Mesothelial cell of epicardium (in vitro differentiated cells): ENCODE data around the gene ETS1. TPM values are rescaled to one million over a fixed set of nuclear protein-coding genes. Genes with fewer than 3 reads are reported as not detected.

Experiments used
- DNase-seq, 2 experiments: peaks; one replicate each; pipeline ENCODE4 v3.0.0; 2021; ENCODE audit warnings: low spot score in 2 of 2; ENCODE audit not compliant: unreplicated experiment in 2 of 2
- H3K27ac Mint-ChIP-seq: 2 replicates; pipeline ENCODE4 v1.8.0; 2021; ENCODE audit warnings: mixed read lengths
- H3K27me3 Mint-ChIP-seq: 2 replicates; pipeline ENCODE4 v1.8.0; 2021; ENCODE audit warnings: low read depth, mixed read lengths
- H3K36me3 Mint-ChIP-seq: 2 replicates; pipeline ENCODE4 v1.8.0; 2021; ENCODE audit warnings: mixed read lengths
- H3K4me1 Mint-ChIP-seq: 2 replicates; pipeline ENCODE4 v1.8.0; 2021; ENCODE audit warnings: mixed read lengths
- H3K4me3 Mint-ChIP-seq: 2 replicates; pipeline ENCODE4 v1.8.0; 2021; ENCODE audit warnings: mild to moderate bottlenecking, moderate library complexity, mixed read lengths
- H3K9me3 Mint-ChIP-seq: 2 replicates; pipeline ENCODE4 v1.8.0; 2021; ENCODE audit warnings: mixed read lengths
- CTCF ChIP-seq: fragments of 200-600 bp; sonication (generic); IDR thresholded peaks from one replicate; pipeline ENCODE4 v1.5.0; 2021; ENCODE audit warnings: antibody characterized with exemption; ENCODE audit not compliant: unreplicated experiment
- total RNA-seq: library from RNA; stranded (reverse); gene quantifications from 3 replicates; pipeline ENCODE4 v1.2.1, GENCODE V29; 2021

Gene ETS1
- total RNA-seq, 1 donor from 2014 or later: 29.7 TPM

- Mint-ChIP-seq H3K27ac (no peak overlapping the region), H3K9me3 (peaks cover 13% of the 10 kb centered on the region)
- DNase-seq: no peak
Measured at GRCh38 chr11:128603003-128603696, 15.8 kb upstream of the ETS1 start.

GRCh38 chr11:128599729-128600128, 12.4 kb upstream of the ETS1 start:
- no peak overlapping the region for H3K27ac Mint-ChIP-seq
- TF ChIP-seq CTCF: no peak
- H3K4me1 Mint-ChIP-seq: no peaks in the 10 kb centered on the region
- DNase-seq: no peak
- no peak overlapping the region for H3K4me3 Mint-ChIP-seq
- H3K36me3 Mint-ChIP-seq: no peaks in the 10 kb centered on the region
- no peaks in the 10 kb centered on the region for H3K27me3 Mint-ChIP-seq
- H3K9me3 Mint-ChIP-seq: peaks cover 13% of the 10 kb centered on the region

More at GRCh38 chr11:128603003-128603696, 15.8 kb upstream of the ETS1 start:
- H3K4me1 Mint-ChIP-seq: no peaks in the 10 kb centered on the region
- no peak for TF ChIP-seq CTCF
- no peaks in the 10 kb centered on the region for H3K36me3 Mint-ChIP-seq
- no peaks in the 10 kb centered on the region for H3K27me3 Mint-ChIP-seq
- no peak overlapping the region for H3K4me3 Mint-ChIP-seq

DNA sequence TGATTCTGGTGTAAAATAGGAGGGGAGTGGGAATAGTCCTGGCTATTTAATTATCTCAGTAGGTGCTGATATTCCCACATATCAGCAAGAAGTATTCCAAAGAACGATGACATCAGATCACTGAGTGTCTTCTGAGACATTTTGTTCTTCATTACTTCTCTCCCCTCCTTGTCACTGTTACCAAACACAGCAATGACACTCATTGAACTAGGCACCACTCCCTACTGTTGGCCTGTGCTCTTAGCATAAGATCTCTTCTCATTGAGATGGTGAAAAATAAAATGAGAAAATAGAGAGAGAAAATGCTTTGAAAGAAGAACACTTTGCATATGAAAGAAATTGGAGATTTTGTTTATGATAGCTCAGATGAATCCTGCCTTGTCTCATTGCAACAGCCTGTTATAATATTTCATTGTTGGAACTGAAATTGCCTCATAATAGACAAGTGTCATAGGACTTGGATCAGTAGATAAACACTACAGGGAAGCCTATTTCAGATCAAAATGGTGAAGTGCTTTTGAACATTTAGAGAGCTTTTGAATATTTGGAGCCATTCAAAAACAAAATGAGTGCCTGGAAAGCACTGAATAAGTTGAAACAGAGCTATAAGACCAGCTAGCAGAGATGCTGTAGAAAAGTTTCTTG, 11.3 kb upstream of the ETS1 start:
- TF ChIP-seq CTCF: no peak
- Mint-ChIP-seq H3K27ac (no peak overlapping the region), H3K9me3 (peaks cover 13% of the 10 kb centered on the region), H3K4me3 (no peak overlapping the region), H3K36me3 (no peaks in the 10 kb centered on the region), H3K4me1 (no peaks in the 10 kb centered on the region), H3K27me3 (no peaks in the 10 kb centered on the region)
- no peak for DNase-seq

DNA sequence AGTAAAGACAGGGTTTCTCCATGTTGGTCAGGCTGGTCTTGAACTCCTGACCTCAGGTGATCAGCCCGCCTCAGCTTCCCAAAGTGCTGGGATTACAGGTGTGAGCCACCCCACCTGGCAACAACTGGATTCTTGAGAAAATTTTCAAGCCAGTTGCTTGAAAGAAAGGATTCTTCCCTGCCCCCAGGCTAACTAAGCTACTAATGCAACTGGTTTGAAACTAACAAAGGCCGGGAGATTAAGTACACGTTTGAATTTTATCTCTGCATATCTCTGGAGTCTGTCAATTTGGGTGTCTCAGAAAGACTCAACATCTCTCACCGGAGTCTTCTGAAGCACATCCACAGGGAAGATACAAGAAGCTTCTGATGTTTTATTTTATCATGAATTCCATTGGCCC, 10.7 kb upstream of the ETS1 start:
- no peak overlapping the region for H3K27ac Mint-ChIP-seq
- TF ChIP-seq CTCF: no peak
- H3K4me3 Mint-ChIP-seq: no peak overlapping the region
- H3K27me3 Mint-ChIP-seq: no peaks in the 10 kb centered on the region
- no peaks in the 10 kb centered on the region for H3K4me1 Mint-ChIP-seq
- no peak for DNase-seq
- H3K9me3 Mint-ChIP-seq: peaks cover 13% of the 10 kb centered on the region
- no peaks in the 10 kb centered on the region for H3K36me3 Mint-ChIP-seq

GRCh38 chr11:128597209-128597608, 9.9 kb upstream of the ETS1 start:
- no peak for DNase-seq
- H3K36me3 Mint-ChIP-seq: no peaks in the 10 kb centered on the region
- no peak for TF ChIP-seq CTCF
- H3K9me3 Mint-ChIP-seq: peaks cover 13% of the 10 kb centered on the region
- no peaks in the 10 kb centered on the region for H3K4me1 Mint-ChIP-seq
- H3K27me3 Mint-ChIP-seq: peaks cover 9% of the 10 kb centered on the region
- H3K4me3 Mint-ChIP-seq: no peak overlapping the region
- H3K27ac Mint-ChIP-seq: no peak overlapping the region
